Measurements from ENCODE around the gene TEC. TPM values are rescaled to one million over a fixed set of nuclear protein-coding genes. Genes with fewer than 3 reads are reported as not detected.

TEC gene
- total RNA-seq, 1 experiment from 2014 or later: 0.67 TPM

GRCh38 chr4:48152259-48152658, 117.4 kb downstream of the TEC start:
- no peak for TF ChIP-seq SIN3A (IDR thresholded peaks at IDR 0.05; ENCODE audit: borderline replicate concordance, insufficient read depth, low read depth, low read length)
- TF ChIP-seq TCF7L2 (IDR thresholded peaks at IDR 0.05; ENCODE audit: low read depth, low read length): no peak
- no peak for TF ChIP-seq POLR2AphosphoS5 (IDR thresholded peaks at IDR 0.05; ENCODE audit: low read depth, low read length)
- no peak for TF ChIP-seq CTCF (IDR thresholded peaks at IDR 0.05)
- no peak for TF ChIP-seq REST (IDR thresholded peaks at IDR 0.05; ENCODE audit: insufficient read depth in 1 of 2, low read depth in 2 of 2, low read length in 1 of 2)
- in situ Hi-C loops (cut with HindIII; ENCODE audit: low pct_unique_long_range_greater_than_20kb, low sequenced_read_pairs) (no loop called here), intact Hi-C loops (cut with micrococcal nuclease; ENCODE audit: unreplicated experiment) (no loop called here)
- H3K27me3 ChIP-seq (ENCODE audit: control insufficient read depth, insufficient read depth, low read length): no peaks in the 10 kb centered on the region
- no peak for DNase-seq (ENCODE audit: low read depth, low spot score)
- no peak overlapping the region for H3K4me3 ChIP-seq (ENCODE audit: low read depth in 2 of 2, low read length in 2 of 2)
- H3K9me3 ChIP-seq (ENCODE audit: control insufficient read depth, insufficient read depth, low read depth, low read length): peaks cover 3% of the 10 kb centered on the region; the same call in 1 of the 2 replicates
- ChIA-PET POLR2A (no interaction called here), CTCF (no interaction called here)
- no peak for ATAC-seq
- no peaks in the 10 kb centered on the region for H3K4me1 ChIP-seq (ENCODE audit: control insufficient read depth, insufficient read depth, low read length)
- H3K36me3 ChIP-seq (ENCODE audit: control insufficient read depth, insufficient read depth, low read length): no peaks in the 10 kb centered on the region
- no peak overlapping the region for H3K27ac ChIP-seq (ENCODE audit: low read length)
- no TSS peak for BruUV-seq (replicated peaks)

- peaks cover 2% of the 10 kb centered on the region; the same call in 1 of the 2 replicates for H3K9me3 ChIP-seq (ENCODE audit: control insufficient read depth, insufficient read depth, low read depth, low read length)
- H3K36me3 ChIP-seq (ENCODE audit: control insufficient read depth, insufficient read depth, low read length): no peaks in the 10 kb centered on the region; the same call in 1 of the 2 replicates
- DNase-seq (ENCODE audit: low read depth, low spot score): no peak
- ATAC-seq: no peak
- no peaks in the 10 kb centered on the region for H3K27me3 ChIP-seq (ENCODE audit: control insufficient read depth, insufficient read depth, low read length)
- no peak overlapping the region for H3K4me3 ChIP-seq (ENCODE audit: low read depth in 2 of 2, low read length in 2 of 2)
- BruUV-seq (replicated peaks): no TSS peak
- no peaks in the 10 kb centered on the region for H3K4me1 ChIP-seq (ENCODE audit: control insufficient read depth, insufficient read depth, low read length)
- in situ Hi-C loops (cut with HindIII; ENCODE audit: low pct_unique_long_range_greater_than_20kb, low sequenced_read_pairs) (no loop called here), intact Hi-C loops (cut with micrococcal nuclease; ENCODE audit: unreplicated experiment) (no loop called here)
- no peak for TF ChIP-seq REST (IDR thresholded peaks at IDR 0.05; ENCODE audit: insufficient read depth in 1 of 2, low read depth in 2 of 2, low read length in 1 of 2)
- H3K27ac ChIP-seq (ENCODE audit: low read length): no peak overlapping the region
- POLR2A ChIA-PET: no interaction called here
- CTCF ChIA-PET: no interaction called here
Observed at GRCh38 chr4:48149827-48150370, 119.7 kb downstream of the TEC start.

Data from Panc1 (cell line).